GM12865 (cell line): ENCODE measurements around the gene ZCCHC24.

Experiments
- DNase-seq: peaks from one replicate; pipeline ENCODE4 v3.0.0; 2010; ENCODE audit warnings: low read depth
- H3K4me3 ChIP-seq: 2 replicates; pipeline ENCODE4 v1.5.1; 2011; ENCODE audit warnings: mild to moderate bottlenecking, low read depth, low read length, control low read depth
- TF ChIP-seq, protein P1 (sequence below): IDR thresholded peaks from 2 replicates; pipeline ENCODE4 v1.5.1; 2011; ENCODE audit warnings: low read length, control low read depth, low read depth, inconsistent platforms; ENCODE audit not compliant: insufficient read depth; ENCODE audit errors: missing control alignments

The ZCCHC24 gene

DNA sequence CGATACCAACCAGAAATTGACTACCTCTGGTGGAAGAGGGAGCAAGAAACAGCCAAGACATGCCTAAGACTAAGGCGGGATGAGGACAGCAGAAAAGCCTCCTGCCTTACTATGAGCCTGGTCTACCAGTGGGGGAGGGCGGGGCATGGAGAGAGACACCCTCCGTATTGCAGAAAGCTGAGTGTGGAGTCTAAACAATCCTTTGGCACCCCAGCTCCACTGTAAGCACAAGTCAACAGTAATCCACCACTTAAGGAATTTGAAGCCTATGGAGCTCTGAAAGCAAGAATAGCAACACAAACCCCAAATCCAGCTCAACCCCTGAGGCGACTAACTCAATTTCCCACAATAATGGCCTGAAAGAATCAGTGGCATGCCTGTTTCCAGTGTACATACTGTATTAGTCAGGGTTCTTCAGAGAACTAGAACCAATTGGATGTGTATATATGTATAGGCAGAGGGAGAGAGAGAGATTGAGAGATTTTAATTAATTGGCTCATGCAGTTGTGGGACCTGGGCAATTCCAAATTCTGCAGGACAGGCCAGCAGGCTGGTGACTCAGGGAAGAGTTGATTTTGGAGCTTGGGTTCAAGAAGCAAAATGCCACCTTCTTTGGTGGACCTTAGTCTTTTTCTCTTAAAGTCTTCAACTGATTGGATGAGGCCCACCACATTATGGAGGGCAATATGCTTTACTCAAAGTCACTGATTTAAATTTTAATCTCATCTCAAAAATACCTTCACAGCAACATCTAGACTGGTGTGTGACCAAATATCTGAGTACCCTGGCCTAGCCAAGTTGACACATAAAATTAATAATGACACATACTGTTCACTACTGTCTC lies 84.7 kb downstream of the ZCCHC24 start:
- TF ChIP-seq, protein P1, sequence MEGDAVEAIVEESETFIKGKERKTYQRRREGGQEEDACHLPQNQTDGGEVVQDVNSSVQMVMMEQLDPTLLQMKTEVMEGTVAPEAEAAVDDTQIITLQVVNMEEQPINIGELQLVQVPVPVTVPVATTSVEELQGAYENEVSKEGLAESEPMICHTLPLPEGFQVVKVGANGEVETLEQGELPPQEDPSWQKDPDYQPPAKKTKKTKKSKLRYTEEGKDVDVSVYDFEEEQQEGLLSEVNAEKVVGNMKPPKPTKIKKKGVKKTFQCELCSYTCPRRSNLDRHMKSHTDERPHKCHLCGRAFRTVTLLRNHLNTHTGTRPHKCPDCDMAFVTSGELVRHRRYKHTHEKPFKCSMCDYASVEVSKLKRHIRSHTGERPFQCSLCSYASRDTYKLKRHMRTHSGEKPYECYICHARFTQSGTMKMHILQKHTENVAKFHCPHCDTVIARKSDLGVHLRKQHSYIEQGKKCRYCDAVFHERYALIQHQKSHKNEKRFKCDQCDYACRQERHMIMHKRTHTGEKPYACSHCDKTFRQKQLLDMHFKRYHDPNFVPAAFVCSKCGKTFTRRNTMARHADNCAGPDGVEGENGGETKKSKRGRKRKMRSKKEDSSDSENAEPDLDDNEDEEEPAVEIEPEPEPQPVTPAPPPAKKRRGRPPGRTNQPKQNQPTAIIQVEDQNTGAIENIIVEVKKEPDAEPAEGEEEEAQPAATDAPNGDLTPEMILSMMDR, result no peak
- no peak overlapping the region for H3K4me3 ChIP-seq
- DNase-seq, result no peak

DNA sequence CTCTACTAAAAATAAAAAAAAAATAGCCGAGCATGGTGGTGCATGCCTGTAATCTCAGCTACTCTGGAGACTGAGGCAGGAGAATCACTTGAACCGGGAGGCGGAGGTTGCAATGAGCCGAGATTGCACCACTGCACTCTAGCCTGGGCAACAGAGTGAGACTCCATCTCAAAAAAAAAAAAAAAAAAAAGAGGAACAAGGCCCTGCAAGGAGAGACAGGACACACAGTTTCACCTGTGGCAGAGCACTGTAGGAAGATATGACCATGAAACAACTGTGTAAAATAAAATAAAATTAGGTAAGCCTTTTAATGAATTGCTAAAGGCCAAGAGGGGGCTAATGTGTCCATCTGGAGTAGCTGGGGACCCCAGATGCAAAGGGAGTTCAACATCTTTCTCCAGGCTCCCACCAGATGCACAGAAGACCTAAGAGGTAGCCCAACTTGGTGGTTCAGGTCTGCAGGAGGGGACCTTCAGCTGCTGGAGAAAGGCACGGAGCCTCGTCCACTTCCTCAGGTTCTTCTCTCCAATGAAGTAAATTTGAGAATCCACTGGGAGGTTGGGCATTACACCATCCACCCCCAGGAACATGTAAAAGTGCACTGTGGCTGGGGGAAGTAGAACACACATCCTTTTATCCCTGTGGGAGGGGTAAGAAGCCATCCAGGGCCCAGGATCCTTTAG lies 85.5 kb downstream of the ZCCHC24 start:
- DNase-seq, result no peak
- TF ChIP-seq, protein P1, result no peak
- H3K4me3 ChIP-seq, result no peak overlapping the region

DNA sequence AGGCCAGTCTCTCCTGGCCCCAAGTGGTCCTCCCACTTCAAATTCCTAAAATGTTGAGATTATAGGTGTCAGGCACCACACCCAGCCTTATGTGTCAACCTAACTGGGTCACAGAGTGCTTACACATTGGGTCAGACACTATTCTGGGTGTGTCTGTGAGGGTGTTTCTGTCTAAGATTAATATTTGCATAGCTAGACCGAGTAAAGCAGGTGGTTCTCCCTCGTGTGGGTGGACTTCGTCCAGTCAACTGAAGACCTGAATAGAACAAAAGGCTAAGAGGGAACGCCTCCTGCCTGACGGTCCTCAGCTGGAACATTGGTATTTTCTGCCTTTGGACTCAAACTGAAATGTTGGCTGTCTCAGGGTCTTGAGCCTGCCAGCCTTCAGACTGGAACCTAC lies 86.6 kb downstream of the ZCCHC24 start:
- TF ChIP-seq, protein P1, result no peak
- DNase-seq, result no peak
- H3K4me3 ChIP-seq, result no peak overlapping the region

DNA sequence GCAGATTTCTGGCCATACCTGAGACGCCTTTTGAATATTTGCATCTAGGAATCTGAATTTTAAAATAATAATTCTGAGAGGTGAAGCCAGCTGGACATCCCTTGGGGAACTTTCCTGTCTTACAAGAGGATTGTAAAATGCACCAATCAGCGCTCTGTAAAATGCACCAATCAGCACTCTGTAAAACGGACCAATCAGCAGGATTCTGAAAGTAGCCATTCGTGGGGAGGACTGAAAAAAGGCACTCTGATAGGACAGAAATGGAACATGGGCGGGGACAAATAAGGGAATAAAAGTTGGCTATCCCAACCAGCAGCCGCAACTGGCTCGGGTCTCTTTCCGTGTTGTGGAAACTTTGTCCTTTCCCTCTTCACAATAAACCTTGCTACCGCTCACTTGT lies 88.2 kb downstream of the ZCCHC24 start:
- TF ChIP-seq, protein P1, result no peak
- DNase-seq, result no peak

DNA sequence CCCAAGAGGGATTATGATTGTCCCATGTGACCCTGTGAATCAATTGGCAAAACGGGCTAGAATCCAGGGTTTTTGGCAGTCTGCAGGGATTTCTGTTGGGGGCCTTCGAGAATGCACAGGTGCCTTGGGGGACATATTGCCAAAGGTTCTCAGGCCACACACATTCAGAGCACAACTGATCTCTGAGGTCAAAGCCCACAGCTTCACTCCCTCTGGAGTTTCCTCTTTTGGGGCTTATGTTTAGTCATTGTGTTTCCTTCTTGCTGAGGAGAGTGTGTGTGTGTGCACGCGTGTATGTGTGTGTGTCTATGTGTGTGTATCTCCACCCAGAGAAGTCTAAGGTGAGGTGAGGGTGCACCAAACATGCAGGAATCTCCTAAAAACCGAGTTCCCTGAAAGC lies 89.3 kb downstream of the ZCCHC24 start:
- TF ChIP-seq, protein P1, result no peak
- no peak overlapping the region for H3K4me3 ChIP-seq
- peak; percentile 34 for DNase-seq

More for the DNA sequence above, 88.2 kb downstream of the ZCCHC24 start:
- H3K4me3 ChIP-seq, result no peak overlapping the region

DNA sequence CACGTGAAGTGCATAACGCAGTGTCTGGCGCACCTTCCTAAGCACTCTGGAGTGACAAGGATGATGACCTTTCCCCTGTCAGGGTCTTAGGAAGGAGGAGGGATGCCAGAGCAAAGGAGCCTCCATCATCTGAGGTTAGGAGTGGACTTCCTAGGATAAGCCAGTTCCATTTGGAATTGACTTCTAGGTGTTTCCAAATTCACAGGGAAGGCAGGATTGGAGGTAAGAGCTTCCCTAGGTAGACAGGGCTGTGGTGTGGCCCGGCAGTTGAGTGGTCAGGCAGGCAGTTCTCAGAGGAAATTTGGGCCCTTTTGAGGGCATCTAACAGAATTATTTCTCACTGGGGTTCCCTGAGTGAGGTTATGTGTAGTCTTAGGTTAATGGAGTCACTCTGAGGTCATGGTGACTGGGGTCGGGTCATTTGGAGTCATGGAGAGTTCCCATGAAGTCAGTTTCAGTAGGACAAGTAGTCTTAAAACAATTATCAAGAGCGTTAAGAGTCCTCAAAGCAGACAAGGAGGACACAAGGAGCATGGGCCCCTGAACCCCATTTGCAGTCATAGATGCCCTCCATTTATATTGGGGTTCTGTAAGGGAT lies 89.9 kb downstream of the ZCCHC24 start:
- TF ChIP-seq, protein P1, result no peak
- no peak overlapping the region for H3K4me3 ChIP-seq
- no peak for DNase-seq
